HUES48 (cell line): Measurements from ENCODE around the gene TSPAN3.

Experiments
- H3K27ac ChIP-seq: one replicate; pipeline ENCODE4 v1.7.0; 2013; ENCODE audit warnings: low read depth, low read length, inconsistent platforms
- H3K27me3 ChIP-seq: 2 replicates; pipeline ENCODE4 v1.6.1; 2013; ENCODE audit warnings: mild to moderate bottlenecking, low read length; ENCODE audit not compliant: control insufficient read depth, insufficient read depth
- H3K36me3 ChIP-seq: 2 replicates; pipeline ENCODE4 v1.6.1; 2013; ENCODE audit warnings: low read length; ENCODE audit not compliant: control insufficient read depth, insufficient read depth
- H3K4me1 ChIP-seq: 2 replicates; pipeline ENCODE4 v1.6.1; 2013; ENCODE audit warnings: mild to moderate bottlenecking, low read length; ENCODE audit not compliant: control insufficient read depth, insufficient read depth
- H3K4me3 ChIP-seq: 2 replicates; pipeline ENCODE4 v1.5.1; 2013; ENCODE audit warnings: mild to moderate bottlenecking, low read depth, low read length
- H3K9ac ChIP-seq: 2 replicates; pipeline ENCODE4 v1.6.1; 2013; ENCODE audit warnings: mild to moderate bottlenecking, low read depth, low read length, moderate library complexity
- H3K9me3 ChIP-seq: 2 replicates; pipeline ENCODE4 v1.6.1; 2013; ENCODE audit warnings: low read length; ENCODE audit not compliant: control insufficient read depth, insufficient read depth

The TSPAN3 gene

DNA sequence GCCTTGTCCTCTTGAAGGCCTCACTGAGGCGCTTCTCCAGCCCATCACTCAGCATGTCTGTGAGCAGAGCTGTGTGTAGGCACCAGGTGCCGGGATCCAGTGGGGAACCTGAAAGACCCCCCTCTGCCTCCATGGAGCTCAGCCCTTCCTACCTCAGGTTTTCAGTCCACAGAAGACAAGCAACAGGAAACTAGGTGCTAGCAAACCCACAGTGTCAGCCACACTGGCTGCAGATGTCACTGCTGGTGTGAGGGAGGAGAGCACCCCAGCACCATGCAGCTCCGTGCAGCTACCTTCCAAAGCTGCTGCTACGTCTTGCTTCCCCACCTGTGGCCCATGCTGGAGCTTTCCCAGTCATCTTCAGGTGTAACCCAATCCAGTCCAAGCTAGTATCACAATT lies 58.0 kb downstream of the TSPAN3 start:
- Histone ChIP-seq H3K27me3 (no peaks in the 10 kb centered on the region), H3K27ac (no peak overlapping the region), H3K4me1 (no peaks in the 10 kb centered on the region; the same call in 1 of the 2 replicates), H3K4me3 (no peak overlapping the region), H3K9ac (no peak overlapping the region), H3K9me3 (no peaks in the 10 kb centered on the region), H3K36me3 (no peaks in the 10 kb centered on the region)

DNA sequence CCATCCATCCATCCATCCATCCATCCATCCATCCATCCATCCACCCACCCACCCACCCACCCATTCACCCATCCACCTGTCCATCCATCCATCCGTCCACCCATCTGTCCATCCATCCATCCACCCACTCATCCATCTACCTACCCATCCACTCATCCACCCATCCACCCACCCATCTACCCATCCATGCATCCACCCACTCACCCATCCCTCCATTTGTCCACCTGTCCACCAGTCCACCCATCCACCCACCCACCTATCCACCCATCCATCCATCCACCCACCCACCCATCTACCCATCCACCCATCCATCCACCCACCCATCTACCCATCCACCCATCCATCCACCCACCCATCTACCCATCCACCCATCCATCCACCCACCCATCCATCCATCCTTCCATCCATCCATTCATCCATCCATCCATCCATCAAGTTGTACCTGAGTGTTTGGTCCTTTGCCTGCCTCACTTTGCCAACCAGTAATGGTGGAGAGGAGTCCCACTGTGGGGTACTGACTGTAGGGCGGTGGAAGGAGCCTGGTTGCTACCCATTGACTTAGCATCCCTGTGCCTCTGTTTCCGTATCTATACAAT lies 58.7 kb downstream of the TSPAN3 start:
- Histone ChIP-seq H3K36me3 (no peaks in the 10 kb centered on the region), H3K9ac (no peak overlapping the region), H3K9me3 (no peaks in the 10 kb centered on the region), H3K4me3 (no peak overlapping the region), H3K27ac (no peak overlapping the region), H3K4me1 (no peaks in the 10 kb centered on the region; the same call in 1 of the 2 replicates), H3K27me3 (no peaks in the 10 kb centered on the region)

DNA sequence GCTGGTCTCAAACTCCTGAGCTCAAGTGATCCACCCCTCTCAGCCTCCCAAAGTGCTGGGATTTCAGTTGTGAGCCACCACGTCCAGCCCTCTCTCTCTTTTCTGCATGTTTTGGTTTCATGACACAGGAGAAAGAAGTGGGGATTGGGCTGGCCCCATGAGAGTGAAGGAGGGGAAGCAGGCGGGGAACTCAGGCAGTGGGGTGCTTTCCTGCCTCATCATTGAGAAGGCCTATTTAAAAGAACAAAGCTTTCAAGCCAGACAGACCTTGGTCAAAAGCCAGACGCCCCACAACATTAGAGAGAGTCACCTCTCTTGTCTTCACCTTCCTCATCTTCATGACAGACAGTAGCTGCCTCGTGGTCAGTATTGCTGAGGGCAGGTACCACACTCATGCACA lies 60.1 kb downstream of the TSPAN3 start:
- H3K4me1 ChIP-seq: no peaks in the 10 kb centered on the region; the same call in 1 of the 2 replicates
- H3K27me3 ChIP-seq: no peaks in the 10 kb centered on the region
- H3K9me3 ChIP-seq: no peaks in the 10 kb centered on the region
- no peak overlapping the region for H3K9ac ChIP-seq
- no peaks in the 10 kb centered on the region for H3K36me3 ChIP-seq
- H3K27ac ChIP-seq: no peak overlapping the region
- H3K4me3 ChIP-seq: no peak overlapping the region

- no peaks in the 10 kb centered on the region for H3K4me1 ChIP-seq
- no peak overlapping the region for H3K4me3 ChIP-seq
- H3K27me3 ChIP-seq: no peaks in the 10 kb centered on the region
- no peaks in the 10 kb centered on the region for H3K36me3 ChIP-seq
- H3K9me3 ChIP-seq: no peaks in the 10 kb centered on the region
- no peak overlapping the region for H3K27ac ChIP-seq
- no peak overlapping the region for H3K9ac ChIP-seq
Observed at GRCh38 chr15:77010312-77010686, 60.6 kb downstream of the TSPAN3 start.

- H3K4me1 ChIP-seq: no peaks in the 10 kb centered on the region
- no peak overlapping the region for H3K9ac ChIP-seq
- no peak overlapping the region for H3K27ac ChIP-seq
Observed at GRCh38 chr15:77009646-77010311, 61.1 kb downstream of the TSPAN3 start.

GRCh38 chr15:77009176-77009575 lies 61.7 kb downstream of the TSPAN3 start:
- H3K9me3 ChIP-seq: no peaks in the 10 kb centered on the region
- H3K9ac ChIP-seq: no peak overlapping the region
- H3K4me3 ChIP-seq: no peak overlapping the region
- no peaks in the 10 kb centered on the region for H3K36me3 ChIP-seq
- no peaks in the 10 kb centered on the region for H3K4me1 ChIP-seq
- no peaks in the 10 kb centered on the region for H3K27me3 ChIP-seq
- H3K27ac ChIP-seq: no peak overlapping the region

More at GRCh38 chr15:77009646-77010311, 61.1 kb downstream of the TSPAN3 start:
- H3K27me3 ChIP-seq: no peaks in the 10 kb centered on the region
- no peak overlapping the region for H3K4me3 ChIP-seq
- no peaks in the 10 kb centered on the region for H3K9me3 ChIP-seq
- no peaks in the 10 kb centered on the region for H3K36me3 ChIP-seq

GRCh38 chr15:77004189-77004588 lies 66.7 kb downstream of the TSPAN3 start:
- Histone ChIP-seq H3K4me1 (no peaks in the 10 kb centered on the region), H3K4me3 (no peak overlapping the region), H3K27ac (no peak overlapping the region), H3K9ac (no peak overlapping the region), H3K27me3 (no peaks in the 10 kb centered on the region), H3K9me3 (no peaks in the 10 kb centered on the region), H3K36me3 (no peaks in the 10 kb centered on the region)

DNA sequence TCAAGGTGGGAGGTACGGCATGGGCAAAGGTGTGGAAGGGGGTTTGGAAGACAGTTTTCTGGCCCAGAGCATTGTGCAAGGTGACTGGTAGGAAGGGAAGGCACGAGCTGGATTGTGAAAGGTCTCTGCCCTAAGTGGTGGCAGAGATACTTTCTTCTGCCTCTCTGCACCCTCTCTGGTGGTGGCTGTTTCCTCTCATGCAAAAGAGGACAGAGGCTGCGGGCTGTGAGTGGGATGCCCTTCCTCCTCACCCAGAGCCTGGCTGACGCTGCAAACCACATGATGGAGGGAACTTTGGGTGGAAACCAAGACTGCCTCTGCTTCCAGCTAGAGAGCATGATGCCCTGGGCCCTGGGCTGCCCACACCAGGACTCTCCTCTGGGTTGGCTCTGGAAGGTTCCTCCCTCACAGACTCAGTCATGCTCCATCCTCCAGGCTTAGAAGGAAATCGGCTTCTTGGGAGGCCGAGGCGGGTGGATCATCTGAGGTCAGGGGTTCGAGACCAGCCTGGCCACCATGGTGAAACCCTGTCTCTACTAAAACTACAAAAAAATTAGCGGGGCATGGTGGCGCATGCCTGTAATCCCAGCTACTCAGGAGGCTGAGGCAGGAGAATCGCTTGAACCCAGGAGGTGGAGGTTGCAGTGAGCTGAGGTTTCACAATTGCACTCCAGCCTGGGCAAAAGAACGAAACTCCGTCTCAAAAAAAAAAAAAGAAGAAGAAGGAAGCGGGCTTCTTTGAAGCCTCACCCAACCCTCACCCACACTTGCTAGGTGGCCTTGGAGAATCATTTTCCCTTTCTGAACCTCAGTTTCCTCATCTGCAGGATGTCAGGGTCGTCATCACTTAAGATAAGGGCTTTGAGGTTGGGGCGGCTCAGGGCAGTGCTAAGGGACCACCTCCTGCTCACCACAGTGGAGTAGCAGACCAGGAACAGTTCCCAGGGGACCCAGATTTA lies 67.7 kb downstream of the TSPAN3 start:
- H3K27ac ChIP-seq: no peak overlapping the region
- no peaks in the 10 kb centered on the region for H3K4me1 ChIP-seq

GRCh38 chr15:77002436-77002835 lies 68.5 kb downstream of the TSPAN3 start:
- Histone ChIP-seq H3K27ac (no peak overlapping the region), H3K9me3 (no peaks in the 10 kb centered on the region), H3K4me1 (no peaks in the 10 kb centered on the region), H3K4me3 (no peak overlapping the region), H3K9ac (no peak overlapping the region), H3K36me3 (no peaks in the 10 kb centered on the region), H3K27me3 (no peaks in the 10 kb centered on the region)

More for the DNA sequence above, 67.7 kb downstream of the TSPAN3 start:
- no peaks in the 10 kb centered on the region for H3K36me3 ChIP-seq
- H3K4me3 ChIP-seq: no peak overlapping the region
- no peaks in the 10 kb centered on the region for H3K9me3 ChIP-seq
- H3K9ac ChIP-seq: no peak overlapping the region
- H3K27me3 ChIP-seq: no peaks in the 10 kb centered on the region

DNA sequence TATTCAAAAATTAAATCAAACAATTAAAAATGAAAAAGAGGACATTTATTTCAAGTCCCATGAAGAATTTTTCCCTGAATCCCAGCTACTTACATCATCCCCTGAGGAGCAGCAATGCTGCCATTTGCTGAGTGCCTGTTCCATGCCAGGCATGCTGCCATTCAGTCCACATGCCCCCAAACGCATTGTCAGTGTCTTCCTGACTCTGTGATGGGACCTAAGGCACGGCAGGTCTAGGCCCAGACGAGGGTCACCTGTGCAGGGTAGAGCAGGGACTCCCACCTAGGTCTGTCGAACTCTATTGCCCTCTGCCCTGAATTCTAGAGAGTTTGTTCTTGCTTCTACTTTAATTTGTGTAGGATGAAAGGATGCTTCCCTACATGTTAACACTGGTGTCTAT lies 68.9 kb downstream of the TSPAN3 start:
- Histone ChIP-seq H3K27ac (no peak overlapping the region), H3K4me3 (no peak overlapping the region), H3K36me3 (no peaks in the 10 kb centered on the region), H3K4me1 (no peaks in the 10 kb centered on the region), H3K9me3 (no peaks in the 10 kb centered on the region), H3K9ac (no peak overlapping the region), H3K27me3 (no peaks in the 10 kb centered on the region)

GRCh38 chr15:77001351-77001750 lies 69.6 kb downstream of the TSPAN3 start:
- no peak overlapping the region for H3K4me3 ChIP-seq
- H3K4me1 ChIP-seq: no peaks in the 10 kb centered on the region
- H3K36me3 ChIP-seq: no peaks in the 10 kb centered on the region
- no peaks in the 10 kb centered on the region for H3K9me3 ChIP-seq
- H3K27ac ChIP-seq: no peak overlapping the region
- H3K27me3 ChIP-seq: no peaks in the 10 kb centered on the region
- no peak overlapping the region for H3K9ac ChIP-seq
